ENCODE results near the gene RGL2. TPM values are rescaled to one million over a fixed set of nuclear protein-coding genes. Genes with fewer than 3 reads are reported as not detected.
"Not testable (repeated sequence)": the region's sequence is repeated elsewhere in the genome, so short reads cannot be mapped to it uniquely, and the experiment has no call there.

RGL2 gene
- total RNA-seq, 5 donors from 2014 or later (not counting 1 experiment from before 2014, with no cell fraction given), result 55.9 to 72.0 (median 66.0) TPM

GRCh38 chr6:33278392-33278741, 20.4 kb downstream of the RGL2 start:
- peaks cover 34% of the 10 kb centered on the region for H3K36me3 Mint-ChIP-seq

GRCh38 chr6:33277663-33278391, 20.9 kb downstream of the RGL2 start:
- ChIA-PET CTCF (interaction anchor here (0.6 to 1.9 kb wide), 10 partner anchors 11 to 307 kb away, joined by 3 to 6 read pairs (median 4); partner anchors contain the start of genes PFDN6 (in 1 of the 2), RGL2 (in 1 of the 2) and WDR46 (in 1 of the 2)), POLR2A (interaction anchor here (0.5 to 3.0 kb wide), 9 partner anchors 11 to 1082 kb away, joined by 3 to 10 read pairs (median 3); partner anchors contain the start of genes PFDN6 (in 2 of the 2), WDR46 (in 2 of the 2), CUTA (in 1 of the 2) and ZBTB22 (in 1 of the 2))
- ATAC-seq (replicated peaks in 1 of 4) (peak in 3 of 4 experiments; percentile 3 to 25 (median 7)), DNase-seq (peak in 16 of 35 experiments; percentile 7 to 51 (median 26))
- Mint-ChIP-seq H3K4me1 (peaks cover 59 to 67% (median 61%) of the 10 kb centered on the region in 3 donors), H3K27ac (peak overlapping the region; percentile 94 to 96), H3K9me3 (no peaks in the 10 kb centered on the region), H3K27me3 (no peaks in the 10 kb centered on the region), H3K4me3 (peak overlapping the region; percentile 90 to 94 (median 92)), H3K36me3 (peaks cover 37% of the 10 kb centered on the region)
- no peaks in the 10 kb centered on the region for H3K27me3 ChIP-seq (replicated peaks in 1 of 2; ENCODE audit: control insufficient read depth in 2 of 2, extremely low read depth in 1 of 2, insufficient read depth in 2 of 2, low read length in 1 of 2)
- peaks cover 28 to 72% of the 10 kb centered on the region in 2 experiments for H3K4me1 ChIP-seq (ENCODE audit: control insufficient read depth in 1 of 2, extremely low read depth in 1 of 2, insufficient read depth in 2 of 2, low read length in 2 of 2)
- peaks cover 10 to 72% of the 10 kb centered on the region in 2 donors for H3K36me3 ChIP-seq (ENCODE audit: control insufficient read depth in 2 of 2, extremely low read depth in 1 of 2, insufficient read depth in 1 of 2, low read length in 1 of 2)
- WGBS (ENCODE audit: insufficient coverage), result 23% methylated on average over 31 of the region's 39 CpGs
- peak overlapping the region; percentile 72 for H3K27ac ChIP-seq (ENCODE audit: low read length)
- H3K4me3 ChIP-seq (ENCODE audit: control insufficient read depth in 1 of 2, extremely low read depth in 1 of 2, low read length in 1 of 2), result peak overlapping the region; percentile 60 to 83
- no peaks in the 10 kb centered on the region for H3K9me3 ChIP-seq

More at GRCh38 chr6:33278392-33278741, 20.4 kb downstream of the RGL2 start:
- H3K4me1 ChIP-seq (ENCODE audit: control insufficient read depth in 1 of 2, extremely low read depth in 1 of 2, insufficient read depth in 2 of 2, low read length in 2 of 2), result peaks cover 22 to 66% of the 10 kb centered on the region in 2 experiments
- no peaks in the 10 kb centered on the region for H3K9me3 Mint-ChIP-seq
- ATAC-seq (replicated peaks in 1 of 4), result no peak
- no peaks in the 10 kb centered on the region for H3K9me3 ChIP-seq
- H3K4me3 ChIP-seq (ENCODE audit: control insufficient read depth in 1 of 2, extremely low read depth in 1 of 2, low read length in 1 of 2), result peak overlapping the region in 1 of 2 donors; percentile 83
- DNase-seq, result no peak
- no peaks in the 10 kb centered on the region for H3K27me3 Mint-ChIP-seq
- peaks cover 53 to 61% (median 55%) of the 10 kb centered on the region in 3 donors for H3K4me1 Mint-ChIP-seq
- ChIA-PET CTCF (interaction anchor here in 1 of 2 donors (0.6 to 1.9 kb wide), 2 partner anchors 10 to 39 kb away, joined by 5 to 6 read pairs; partner anchors contain the start of genes PFDN6, WDR46 and ZBTB22), POLR2A (interaction anchor here in 1 of 2 donors (0.7 to 3.0 kb wide), 2 partner anchors 11 to 28 kb away, joined by 3 to 10 read pairs; partner anchors contain the start of genes PFDN6 and WDR46)
- no peaks in the 10 kb centered on the region for H3K27me3 ChIP-seq (replicated peaks in 1 of 2; ENCODE audit: control insufficient read depth in 2 of 2, extremely low read depth in 1 of 2, insufficient read depth in 2 of 2, low read length in 1 of 2)
- peak overlapping the region; percentile 72 for H3K27ac ChIP-seq (ENCODE audit: low read length)
- H3K36me3 ChIP-seq (ENCODE audit: control insufficient read depth in 2 of 2, extremely low read depth in 1 of 2, insufficient read depth in 1 of 2, low read length in 1 of 2), result peaks cover 10 to 73% of the 10 kb centered on the region in 2 donors
- H3K4me3 Mint-ChIP-seq, result peak overlapping the region; percentile 90 to 94 (median 92)
- H3K27ac Mint-ChIP-seq, result peak overlapping the region; percentile 94 to 96
- 90% methylated on average over 7 of the region's 9 CpGs for WGBS (ENCODE audit: insufficient coverage)

- WGBS (ENCODE audit: insufficient coverage), result under 1% methylated on average over 74 of the region's 80 CpGs
- Mint-ChIP-seq H3K9me3 (no peaks in the 10 kb centered on the region), H3K27ac (peak within 1 kb of the TSS; percentile 94 to 96), H3K36me3 (peaks cover 43% of the 10 kb centered on the region), H3K4me3 (peak within 1 kb of the TSS; percentile 90 to 94 (median 92)), H3K27me3 (no peaks in the 10 kb centered on the region), H3K4me1 (peaks cover 64 to 73% (median 68%) of the 10 kb centered on the region in 3 donors)
- Histone ChIP-seq H3K9me3 (no peaks in the 10 kb centered on the region), H3K4me3 (ENCODE audit: control insufficient read depth in 1 of 2, extremely low read depth in 1 of 2, low read length in 1 of 2) (peak within 1 kb of the TSS; percentile 60 to 83), H3K27ac (ENCODE audit: low read length) (peak within 1 kb of the TSS; percentile 82), H3K4me1 (ENCODE audit: control insufficient read depth in 1 of 2, extremely low read depth in 1 of 2, insufficient read depth in 2 of 2, low read length in 2 of 2) (peaks cover 35 to 79% of the 10 kb centered on the region in 2 experiments), H3K36me3 (ENCODE audit: control insufficient read depth in 2 of 2, extremely low read depth in 1 of 2, insufficient read depth in 1 of 2, low read length in 1 of 2) (peaks cover 10 to 68% of the 10 kb centered on the region in 2 donors), H3K27me3 (replicated peaks in 1 of 2; ENCODE audit: control insufficient read depth in 2 of 2, extremely low read depth in 1 of 2, insufficient read depth in 2 of 2, low read length in 1 of 2) (no peaks in the 10 kb centered on the region)
- ATAC-seq (replicated peaks in 1 of 4) (peak; percentile 71 to 76 (median 73)), DNase-seq (peak in 34 of 35 experiments; percentile 36 to 84 (median 52))
- POLR2A ChIA-PET, result interaction anchor here (0.6 to 3.0 kb wide), 8 partner anchors 12 to 1081 kb away, joined by 3 to 10 read pairs (median 3); partner anchors contain the start of genes PFDN6 (in 2 of the 2), WDR46 (in 2 of the 2), CUTA (in 1 of the 2) and ZBTB22 (in 1 of the 2)
- CTCF ChIA-PET, result interaction anchor here (0.6 to 1.9 kb wide), 10 partner anchors 12 to 307 kb away, joined by 3 to 6 read pairs (median 4); partner anchors contain the start of genes PFDN6 (in 1 of the 2), RGL2 (in 1 of the 2) and WDR46 (in 1 of the 2)
Measured at GRCh38 chr6:33276864-33277662, 21.7 kb downstream of the RGL2 start, which contains the start of gene B3GALT4. Gene B3GALT4, plus strand, starts transcription at chr6:33277123. Its CDS starts 297 bp downstream, at chr6:33277420.

GRCh38 chr6:33276581-33276863, 22.2 kb downstream of the RGL2 start:
- Mint-ChIP-seq H3K4me3 (peak overlapping the region; percentile 75 to 94 (median 92)), H3K36me3 (peaks cover 43% of the 10 kb centered on the region), H3K27me3 (no peaks in the 10 kb centered on the region), H3K9me3 (no peaks in the 10 kb centered on the region), H3K4me1 (peaks cover 64 to 79% (median 68%) of the 10 kb centered on the region in 3 donors), H3K27ac (peak overlapping the region; percentile 92 to 94)
- Histone ChIP-seq H3K27ac (ENCODE audit: low read length) (peak overlapping the region; percentile 82), H3K9me3 (no peaks in the 10 kb centered on the region), H3K27me3 (replicated peaks in 1 of 2; ENCODE audit: control insufficient read depth in 2 of 2, extremely low read depth in 1 of 2, insufficient read depth in 2 of 2, low read length in 1 of 2) (no peaks in the 10 kb centered on the region), H3K4me1 (ENCODE audit: control insufficient read depth in 1 of 2, extremely low read depth in 1 of 2, insufficient read depth in 2 of 2, low read length in 2 of 2) (peaks cover 35 to 80% of the 10 kb centered on the region in 2 experiments), H3K4me3 (ENCODE audit: control insufficient read depth in 1 of 2, extremely low read depth in 1 of 2, low read length in 1 of 2) (peak overlapping the region; percentile 60 to 83), H3K36me3 (ENCODE audit: control insufficient read depth in 2 of 2, extremely low read depth in 1 of 2, insufficient read depth in 1 of 2, low read length in 1 of 2) (peaks cover 7 to 64% of the 10 kb centered on the region in 2 donors)
- ChIA-PET CTCF (interaction anchor here in 1 of 2 donors (0.9 to 1.4 kb wide), 3 partner anchors 28 to 161 kb away, joined by 3 to 4 read pairs (median 3); no protein-coding TSS in a partner anchor), POLR2A (interaction anchor here (0.5 to 3.0 kb wide), 4 partner anchors 12 to 66 kb away, joined by 5 to 10 read pairs (median 7); partner anchors contain the start of genes PFDN6 (in 2 of the 2) and WDR46 (in 2 of the 2))
- DNase-seq, result no peak
- no peak for ATAC-seq (replicated peaks in 1 of 4)

GRCh38 chr6:33275795-33276580, 22.8 kb downstream of the RGL2 start:
- H3K27ac Mint-ChIP-seq, result peak overlapping the region; percentile 92 to 94
- H3K4me1 ChIP-seq (ENCODE audit: control insufficient read depth in 1 of 2, extremely low read depth in 1 of 2, insufficient read depth in 2 of 2, low read length in 2 of 2), result peaks cover 36 to 85% of the 10 kb centered on the region in 2 experiments

More at GRCh38 chr6:33275795-33276580, 22.8 kb downstream of the RGL2 start:
- Mint-ChIP-seq H3K36me3 (peaks cover 38% of the 10 kb centered on the region), H3K4me3 (peak overlapping the region; percentile 75 to 94 (median 92)), H3K4me1 (peaks cover 67 to 79% (median 68%) of the 10 kb centered on the region in 3 donors)
- not testable (repeated sequence) for H3K9me3 ChIP-seq; H3K27me3 Mint-ChIP-seq; ATAC-seq (replicated peaks in 1 of 4); DNase-seq; H3K9me3 Mint-ChIP-seq; H3K27me3 ChIP-seq (replicated peaks in 1 of 2; ENCODE audit: control insufficient read depth in 2 of 2, extremely low read depth in 1 of 2, insufficient read depth in 2 of 2, low read length in 1 of 2)
- CTCF ChIA-PET, result interaction anchor here in 1 of 2 donors (0.7 to 1.4 kb wide), 3 partner anchors 28 to 160 kb away, joined by 3 read pairs; no protein-coding TSS in a partner anchor
- H3K27ac ChIP-seq (ENCODE audit: low read length), result peak overlapping the region; percentile 82
- peaks cover 2 to 59% of the 10 kb centered on the region in 2 donors for H3K36me3 ChIP-seq (ENCODE audit: control insufficient read depth in 2 of 2, extremely low read depth in 1 of 2, insufficient read depth in 1 of 2, low read length in 1 of 2)
- 47% methylated on average over 2 of the region's 16 CpGs for WGBS (ENCODE audit: insufficient coverage)
- POLR2A ChIA-PET, result interaction anchor here (0.5 to 3.0 kb wide), 3 partner anchors 13 to 67 kb away, joined by 5 to 10 read pairs (median 8); partner anchors contain the start of genes PFDN6 (in 2 of the 2) and WDR46 (in 2 of the 2)
- H3K4me3 ChIP-seq (ENCODE audit: control insufficient read depth in 1 of 2, extremely low read depth in 1 of 2, low read length in 1 of 2), result peak overlapping the region; percentile 60 to 83

Measured in T-cell (primary cell).